ENCODE measurements around the gene GNAS.

GRCh38 chr20:58853466-58853865 lies 950 bp downstream of the GNAS start:
- TF ChIP-seq CTCF (IDR thresholded peaks at IDR 0.05; ENCODE audit: low read depth, low read length), result no peak
- no peak for TF ChIP-seq MAX (IDR thresholded peaks at IDR 0.05; ENCODE audit: low read depth, low read length)
- no peak for TF ChIP-seq POLR2A (IDR thresholded peaks at IDR 0.05; ENCODE audit: extremely low read depth, insufficient read length)
